AG09309 (cell line): Measurements from ENCODE around the gene ATG7.
"Not testable (repeated sequence)": the region's sequence is repeated elsewhere in the genome, so short reads cannot be mapped to it uniquely, and the experiment has no call there.

Experiments
- DNase-seq: peaks from one replicate; pipeline ENCODE4 v3.0.0-alpha.2; 2010; ENCODE audit warnings: low read depth
- H3K4me3 ChIP-seq: 2 replicates; pipeline ENCODE4 v1.5.1; 2011; ENCODE audit warnings: mild to moderate bottlenecking, low read depth, low read length, moderate library complexity; ENCODE audit not compliant: control insufficient read depth
- CTCF ChIP-seq: IDR thresholded peaks from 2 replicates; pipeline ENCODE4 v1.5.1; 2011; ENCODE audit warnings: mild to moderate bottlenecking, low read depth, low read length, inconsistent platforms; ENCODE audit not compliant: insufficient read depth, control insufficient read depth; ENCODE audit errors: missing control alignments

Gene ATG7

GRCh38 chr3:11405323-11405722 is 133.1 kb downstream of the ATG7 start:
- H3K4me3 ChIP-seq, result no peak overlapping the region
- TF ChIP-seq CTCF, result no peak
- DNase-seq, result no peak

DNA sequence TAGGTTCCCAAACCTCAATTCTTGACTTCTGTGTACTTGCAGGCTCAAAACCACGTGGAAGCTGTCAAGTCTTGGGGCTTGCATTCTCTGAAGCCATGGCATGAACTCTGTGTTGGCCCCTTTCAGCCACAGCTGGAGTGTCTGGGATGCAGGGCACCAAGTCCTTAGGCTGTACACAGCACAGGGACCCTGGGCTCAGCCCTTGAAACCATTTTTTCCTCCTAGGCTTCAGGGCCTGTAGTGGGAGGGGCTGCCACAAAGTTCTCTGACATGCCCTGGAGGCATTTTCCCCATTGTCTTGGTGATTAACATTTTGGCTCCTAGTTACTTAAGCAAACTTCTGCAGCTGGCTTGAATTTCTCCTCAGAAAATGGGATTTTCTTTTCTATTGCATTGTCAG is 135.4 kb downstream of the ATG7 start:
- TF ChIP-seq CTCF, result no peak
- no peak for DNase-seq

DNA sequence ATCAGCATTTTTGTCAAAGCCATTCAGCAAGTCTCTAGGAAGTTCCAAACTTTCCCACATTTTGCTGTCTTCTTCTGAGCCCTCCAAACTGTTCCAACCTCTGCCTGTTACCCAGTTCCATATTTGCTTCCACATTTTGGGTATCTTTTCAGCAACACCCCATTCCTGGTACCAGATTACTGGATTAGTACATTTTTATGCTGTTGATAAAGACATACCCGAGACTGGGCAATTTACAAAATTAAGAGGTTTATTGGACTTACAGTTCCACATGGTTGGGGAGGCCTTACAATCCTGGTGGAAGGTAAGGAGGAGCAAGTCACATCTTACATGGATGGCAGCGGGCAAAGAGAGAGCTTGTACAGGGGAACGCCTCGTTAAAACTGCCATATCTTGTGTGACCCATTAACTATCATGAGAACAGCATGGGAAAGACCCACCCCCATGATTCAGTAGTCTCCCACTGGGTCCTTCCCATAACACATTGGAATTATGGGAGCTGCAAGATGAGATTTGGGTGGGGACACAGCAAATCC is 136.2 kb downstream of the ATG7 start:
- DNase-seq, H3K4me3 ChIP-seq: not testable (repeated sequence)

More for the DNA sequence above, 135.4 kb downstream of the ATG7 start:
- H3K4me3 ChIP-seq, result no peak overlapping the region

DNA sequence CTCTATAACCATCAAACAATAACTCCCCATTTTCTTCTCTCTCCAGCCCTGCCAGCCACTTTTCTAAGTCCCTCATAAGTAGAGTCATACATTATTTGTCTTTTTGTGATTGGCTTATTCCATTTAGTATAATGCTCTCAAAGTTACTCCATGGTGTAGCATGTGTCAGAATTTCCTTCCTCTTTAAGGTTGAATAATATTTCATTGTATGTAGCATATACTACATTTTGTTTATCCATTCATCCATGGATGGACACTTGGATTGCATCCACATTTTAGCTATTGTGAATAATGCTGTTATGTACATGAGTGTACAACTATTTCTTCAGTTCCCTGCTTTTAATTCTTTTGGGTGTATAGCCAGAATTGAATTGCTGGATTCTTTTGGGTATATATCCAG is 138.4 kb downstream of the ATG7 start:
- TF ChIP-seq CTCF, result no peak
- H3K4me3 ChIP-seq, result no peak overlapping the region
- DNase-seq, result no peak

GRCh38 chr3:11411956-11412355 is 139.8 kb downstream of the ATG7 start:
- no peak for TF ChIP-seq CTCF
- H3K4me3 ChIP-seq, result no peak overlapping the region
- no peak for DNase-seq

GRCh38 chr3:11413071-11413470 is 140.9 kb downstream of the ATG7 start:
- DNase-seq, result no peak
- TF ChIP-seq CTCF, result no peak
- H3K4me3 ChIP-seq, result no peak overlapping the region

GRCh38 chr3:11415099-11415498 is 142.9 kb downstream of the ATG7 start:
- TF ChIP-seq CTCF, result no peak
- no peak overlapping the region for H3K4me3 ChIP-seq
- DNase-seq, result no peak
